T1000 (cell line): ENCODE results near the gene TMEM205.
"Not testable (repeated sequence)": the region's sequence is repeated elsewhere in the genome, so short reads cannot be mapped to it uniquely, and the experiment has no call there.

ENCODE experiments used
- DNase-seq: peaks from one replicate; lab custom pipeline; 2025; ENCODE audit warnings: mixed read lengths; lab: John Stamatoyannopoulos, UW

The TMEM205 gene

DNA sequence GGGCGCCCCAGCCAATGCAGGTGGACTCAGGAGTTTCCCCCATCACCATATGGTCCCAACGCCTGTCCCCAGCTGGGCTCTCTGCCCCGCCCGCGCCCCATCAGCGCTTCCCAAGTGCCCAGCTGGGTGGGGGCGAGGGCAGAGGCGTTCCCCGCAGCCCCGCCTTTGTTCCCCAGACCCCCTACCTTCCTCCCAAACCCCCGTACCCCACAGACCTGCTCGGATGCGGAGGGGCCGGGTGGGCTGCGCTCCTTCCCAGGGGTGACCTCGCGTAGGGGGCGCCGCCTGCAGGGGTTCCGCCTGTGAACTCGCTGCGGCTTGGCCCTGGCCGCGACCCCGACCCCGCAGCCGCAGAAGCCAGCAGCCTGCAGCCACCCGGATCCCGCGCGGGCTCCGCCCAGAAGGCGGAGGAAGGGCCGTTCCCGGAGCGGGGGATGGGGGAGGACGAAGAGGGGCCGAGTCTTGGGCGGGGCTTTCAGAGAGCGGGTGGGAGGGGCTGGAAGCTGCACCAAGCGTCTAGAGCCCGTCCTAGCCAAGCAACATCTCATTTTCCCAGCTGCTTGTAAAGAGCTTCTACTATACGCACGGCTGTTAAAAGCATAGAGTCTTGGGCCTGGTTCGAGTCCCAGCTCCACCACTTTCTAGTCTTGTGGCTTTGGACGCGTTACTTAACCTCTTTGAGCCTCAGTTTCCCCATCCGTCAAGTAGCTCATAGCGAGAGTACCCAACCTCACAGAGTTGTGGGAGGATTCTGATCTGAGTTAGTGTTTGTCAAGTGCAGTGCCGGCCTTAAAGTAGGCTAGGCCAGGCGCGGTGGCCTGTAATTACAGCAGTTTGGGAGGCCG is 6.6 kb downstream of the TMEM205 start, which contains the start of gene RAB3D:
Gene RAB3D, minus strand, starts transcription at position 404 of the 845 bp plus-strand sequence. CDS start 2,258 bp downstream, outside the sequence.
- DNase-seq, result peak; percentile 56

GRCh38 chr19:11338569-11339253 is 7.4 kb downstream of the TMEM205 start:
- DNase-seq, result no peak

DNA sequence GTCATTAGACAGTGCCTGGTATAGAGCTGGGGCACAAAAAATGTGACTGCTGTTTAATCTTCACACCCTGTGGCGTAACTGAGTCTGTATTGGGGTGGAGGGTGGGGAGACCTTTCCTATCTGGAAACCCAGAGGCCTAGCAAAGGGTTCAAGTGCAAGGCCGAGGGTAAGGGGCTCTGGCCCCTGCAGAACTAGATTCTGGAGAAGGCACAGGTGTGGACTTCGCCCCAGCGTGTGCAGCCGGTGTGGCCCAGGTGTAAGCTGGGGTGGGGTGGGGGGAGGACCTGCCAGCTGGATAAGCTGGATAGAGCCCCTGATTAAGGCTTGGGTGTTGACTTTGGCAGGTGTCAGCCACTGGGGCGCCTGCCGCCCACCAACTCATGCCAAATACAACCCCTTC is 7.9 kb downstream of the TMEM205 start:
- no peak for DNase-seq

DNA sequence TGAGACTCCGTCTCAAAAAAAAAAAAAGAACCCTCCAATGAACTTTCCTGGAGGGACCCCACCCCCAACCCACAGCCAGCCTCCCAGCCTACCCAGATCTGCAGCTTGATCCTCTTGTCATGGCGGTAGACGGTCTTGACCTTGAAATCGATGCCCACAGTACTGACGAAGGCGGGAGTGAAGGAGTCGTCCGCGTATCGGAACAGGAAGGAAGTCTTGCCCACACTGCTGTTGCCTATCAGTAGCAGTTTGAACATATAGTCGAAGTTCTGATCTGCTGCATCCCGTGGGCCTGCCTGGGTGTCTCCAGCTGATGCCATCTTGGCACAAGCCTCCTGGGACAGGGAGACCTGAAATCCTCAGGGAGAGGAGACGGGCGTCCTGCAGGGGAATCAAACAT is 9.0 kb downstream of the TMEM205 start:
- no peak for DNase-seq

DNA sequence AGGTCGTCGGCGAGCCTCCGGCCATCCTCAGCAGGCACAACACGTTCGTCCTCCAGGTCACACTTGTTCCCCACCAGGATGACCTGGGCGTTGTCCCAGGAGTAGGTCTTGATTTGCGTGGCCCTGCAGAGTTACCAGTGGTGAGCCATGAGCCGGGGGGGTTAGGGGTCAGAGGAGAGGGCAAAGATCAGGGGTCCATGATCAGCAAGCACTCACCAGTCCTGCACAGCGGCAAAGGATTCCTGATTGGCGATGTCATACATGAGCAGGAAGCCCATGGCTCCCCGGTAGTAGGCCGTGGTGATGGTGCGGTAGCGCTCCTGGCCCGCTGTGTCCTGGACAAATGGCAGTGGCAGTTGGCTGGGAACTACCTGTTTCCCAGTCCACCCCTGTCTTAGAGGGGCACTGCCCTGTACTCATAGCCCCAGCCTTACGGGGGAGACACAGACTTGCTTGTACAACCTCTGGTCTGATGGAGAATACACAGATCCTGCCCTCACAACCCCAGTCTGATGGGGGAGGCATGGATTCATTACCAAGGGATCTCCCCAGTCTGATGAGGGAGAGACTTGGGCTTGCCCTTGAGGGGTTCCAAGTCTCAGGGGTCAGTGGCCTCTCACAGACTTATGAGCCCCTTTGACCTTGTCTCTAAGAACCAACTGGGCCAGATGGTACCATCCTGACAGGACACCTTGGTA is 10.5 kb downstream of the TMEM205 start:
- no peak for DNase-seq

DNA sequence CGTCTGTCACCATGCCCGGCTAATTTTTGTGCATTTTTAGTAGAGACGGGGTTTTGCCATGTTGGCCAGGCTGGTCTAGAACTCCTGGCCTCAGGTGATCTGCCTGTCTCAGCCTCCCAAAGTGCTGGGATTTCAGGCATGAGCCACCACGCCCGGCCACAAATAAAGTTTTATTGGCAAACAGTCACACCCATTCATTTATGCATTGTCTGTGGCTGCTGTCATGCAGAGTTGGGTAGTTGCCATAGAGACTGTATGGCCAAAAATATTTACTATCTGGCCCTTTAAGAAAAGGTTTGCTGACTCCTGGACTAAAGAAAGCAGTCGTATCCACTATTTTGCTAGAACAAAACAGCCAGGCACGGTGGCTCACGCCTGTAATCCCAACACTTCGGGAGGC is 12.2 kb downstream of the TMEM205 start:
- DNase-seq, result not testable (repeated sequence)

DNA sequence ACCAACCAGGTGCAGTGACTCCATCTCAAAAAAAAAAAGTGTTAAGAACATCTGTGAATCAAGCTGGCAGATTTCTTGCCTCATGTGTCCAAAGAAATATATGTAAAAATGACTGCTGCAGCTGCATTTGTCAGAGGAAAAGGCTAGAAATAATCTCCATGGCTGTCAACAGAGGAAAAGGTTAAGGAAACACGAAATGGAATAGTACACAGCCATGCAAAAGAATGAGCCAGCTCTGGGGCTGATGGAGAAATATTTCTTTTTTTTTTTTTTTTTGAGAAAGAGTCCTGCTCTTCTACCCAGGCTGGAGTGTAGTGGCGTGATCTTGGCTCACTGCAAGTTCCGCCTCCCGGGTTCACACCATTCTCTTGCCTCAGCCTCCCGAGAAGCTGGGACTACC is 13.2 kb downstream of the TMEM205 start:
- DNase-seq, result no peak

DNA sequence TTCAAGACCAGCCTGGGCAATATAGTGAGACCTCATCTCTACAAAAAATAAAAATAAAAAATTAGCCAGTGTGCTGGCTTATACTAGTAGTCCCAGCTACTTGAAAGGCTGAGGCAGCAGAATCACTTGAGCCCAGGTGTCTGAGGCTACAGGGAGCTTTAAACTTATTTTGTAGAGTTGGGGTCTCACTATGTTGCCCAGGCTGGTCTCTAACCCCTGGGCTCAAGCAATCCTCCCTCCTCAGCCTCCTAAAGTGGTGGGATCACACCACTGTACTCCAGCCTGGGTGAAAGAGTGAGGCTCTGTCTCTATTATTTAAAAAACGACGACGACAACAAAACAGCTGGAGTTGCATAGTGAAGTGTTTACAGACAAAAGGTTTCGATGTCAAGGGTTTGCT is 14.6 kb downstream of the TMEM205 start:
- no peak for DNase-seq

DNA sequence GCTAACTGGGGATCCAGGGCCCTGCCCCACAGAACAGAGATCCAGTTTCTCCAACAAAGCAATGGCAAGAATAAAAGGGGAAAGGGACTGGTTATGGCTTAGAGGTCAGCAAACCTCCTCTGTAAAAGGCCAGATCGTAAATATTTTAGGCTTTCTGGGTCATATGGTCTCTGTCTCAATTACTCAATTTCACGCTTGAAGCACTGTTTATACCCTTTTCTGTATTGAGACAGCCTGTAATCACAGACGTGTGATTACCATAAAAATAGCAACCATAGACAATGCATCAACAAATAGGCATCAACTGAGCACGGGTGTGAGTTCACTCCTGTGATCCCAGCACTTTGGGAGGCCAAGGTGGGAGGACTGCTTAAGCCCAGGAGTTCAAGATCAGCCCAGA is 15.9 kb downstream of the TMEM205 start:
- DNase-seq, result no peak

DNA sequence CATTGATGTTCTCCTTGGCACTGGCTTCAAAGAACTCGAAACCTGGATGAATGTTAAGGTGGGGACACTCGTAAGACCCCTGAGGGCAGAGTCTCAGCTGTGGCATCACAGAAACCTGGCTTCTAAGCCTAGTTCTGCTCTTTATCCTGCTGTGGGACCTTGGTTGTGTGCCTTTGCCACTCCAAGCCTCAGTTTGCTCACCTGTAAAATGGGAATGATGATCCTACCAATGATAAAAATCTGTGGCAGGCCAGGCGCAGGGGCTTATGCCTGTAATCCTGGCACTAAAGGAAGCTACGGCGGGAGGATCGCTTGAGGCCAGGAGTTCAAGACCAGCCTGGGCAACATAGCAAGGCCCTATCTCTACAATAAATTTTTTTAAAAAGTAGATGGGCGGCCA is 20.5 kb downstream of the TMEM205 start:
- no peak for DNase-seq

GRCh38 chr19:11324748-11325389 is 21.2 kb downstream of the TMEM205 start:
- DNase-seq, result no peak

- peak; percentile 72 for DNase-seq
Measured at GRCh38 chr19:11324079-11324661, 21.9 kb downstream of the TMEM205 start.

GRCh38 chr19:11323601-11324078 is 22.4 kb downstream of the TMEM205 start:
- DNase-seq, result no peak

GRCh38 chr19:11322269-11323024 is 23.6 kb downstream of the TMEM205 start:
- no peak for DNase-seq

DNA sequence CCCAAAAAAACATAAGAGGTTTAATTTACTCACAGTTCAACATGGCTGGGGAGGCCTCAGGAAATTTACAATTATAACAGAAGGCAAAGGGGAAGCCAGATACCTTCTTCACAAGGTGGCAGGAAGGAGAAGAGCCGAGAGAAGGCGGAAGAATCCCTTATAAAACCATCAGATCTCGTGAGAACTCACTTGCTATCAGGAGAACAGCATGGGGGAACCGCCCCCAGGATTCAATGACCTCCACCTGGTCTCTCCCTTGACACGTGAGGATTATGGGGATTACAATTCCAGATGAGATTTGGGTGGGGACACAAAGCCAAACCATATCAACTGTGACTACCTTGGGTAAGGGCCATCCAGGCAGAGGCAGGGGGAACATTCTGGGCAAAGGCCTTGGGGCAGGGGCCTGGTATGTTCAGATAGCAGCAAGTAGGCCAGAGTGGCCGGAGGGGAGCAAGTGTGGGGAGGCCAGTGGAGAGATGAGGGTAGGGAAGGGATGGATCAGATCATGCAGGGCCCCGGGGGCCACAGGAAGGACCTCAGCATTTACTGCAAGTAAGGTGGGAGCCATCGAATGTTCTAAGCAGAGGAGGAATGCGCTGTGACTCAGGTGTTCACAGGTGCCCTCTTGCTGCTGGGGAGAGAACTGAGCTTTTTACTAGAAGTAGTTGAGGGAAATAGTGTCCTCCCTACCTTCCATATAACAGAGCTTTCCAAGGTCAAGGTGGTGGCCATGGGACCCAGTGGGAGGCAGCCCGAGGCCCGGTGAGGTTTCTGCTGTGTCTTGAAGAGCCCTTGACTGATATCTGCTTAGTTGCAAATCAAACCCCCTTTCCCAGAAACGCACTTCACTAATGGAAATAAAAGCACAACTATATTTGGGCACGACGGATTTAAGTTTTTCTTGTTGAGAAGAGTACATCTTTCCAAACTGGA is 24.6 kb downstream of the TMEM205 start:
- no peak for DNase-seq

GRCh38 chr19:11320278-11320995 is 25.6 kb downstream of the TMEM205 start:
- not testable (repeated sequence) for DNase-seq

GRCh38 chr19:11306337-11306736 is 39.7 kb downstream of the TMEM205 start:
- DNase-seq, result no peak

DNA sequence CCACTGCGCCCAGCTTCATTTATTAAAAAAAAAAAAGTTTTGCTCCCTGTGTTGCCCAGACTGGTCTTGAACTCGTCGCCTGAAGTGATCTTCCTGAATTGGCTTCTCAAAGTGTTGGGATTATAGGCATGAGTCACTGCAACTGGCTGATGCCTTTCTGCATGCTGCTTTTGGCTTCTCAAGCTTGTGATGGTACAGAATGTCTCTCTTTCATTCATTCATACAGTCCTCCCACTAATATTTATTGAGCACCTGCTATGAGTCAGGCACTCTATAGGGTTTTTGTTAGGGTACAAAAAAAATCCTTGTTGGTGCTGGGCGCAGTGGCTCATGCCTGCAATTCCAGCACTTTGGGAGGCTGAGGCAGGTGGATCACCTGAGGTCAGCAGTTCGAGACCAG is 41.1 kb downstream of the TMEM205 start:
- no peak for DNase-seq

- no peak for DNase-seq
Measured at GRCh38 chr19:11300811-11301120, 45.3 kb downstream of the TMEM205 start.
